ENCODE results near the gene SAG. TPM values are rescaled to one million over a fixed set of nuclear protein-coding genes. Genes with fewer than 3 reads are reported as not detected.
"Not testable (repeated sequence)": the region's sequence is repeated elsewhere in the genome, so short reads cannot be mapped to it uniquely, and the experiment has no call there.

Gene SAG
- total RNA-seq, 1 donor from 2014 or later: under 0.01 TPM

DNA sequence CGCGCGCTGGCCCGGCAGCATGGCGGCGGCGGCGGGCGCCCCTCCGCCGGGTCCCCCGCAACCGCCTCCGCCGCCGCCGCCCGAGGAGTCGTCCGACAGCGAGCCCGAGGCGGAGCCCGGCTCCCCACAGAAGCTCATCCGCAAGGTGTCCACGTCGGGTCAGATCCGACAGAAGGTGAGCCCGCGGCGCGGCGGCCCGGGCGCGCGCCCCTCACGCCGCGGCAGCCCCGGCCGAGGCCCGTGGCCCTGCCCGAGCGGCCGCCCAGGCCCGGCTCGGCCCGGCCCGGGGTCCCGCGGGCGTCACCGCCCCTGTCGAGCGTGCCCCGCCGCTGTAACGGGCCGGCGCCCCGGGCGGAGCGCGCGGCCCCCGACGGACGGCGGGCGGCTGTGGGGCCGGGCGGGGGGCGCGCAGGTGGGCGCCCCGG, 46.9 kb downstream of the SAG start:
- no peak for DNase-seq (ENCODE audit: low read depth in 2 of 2)

DNA sequence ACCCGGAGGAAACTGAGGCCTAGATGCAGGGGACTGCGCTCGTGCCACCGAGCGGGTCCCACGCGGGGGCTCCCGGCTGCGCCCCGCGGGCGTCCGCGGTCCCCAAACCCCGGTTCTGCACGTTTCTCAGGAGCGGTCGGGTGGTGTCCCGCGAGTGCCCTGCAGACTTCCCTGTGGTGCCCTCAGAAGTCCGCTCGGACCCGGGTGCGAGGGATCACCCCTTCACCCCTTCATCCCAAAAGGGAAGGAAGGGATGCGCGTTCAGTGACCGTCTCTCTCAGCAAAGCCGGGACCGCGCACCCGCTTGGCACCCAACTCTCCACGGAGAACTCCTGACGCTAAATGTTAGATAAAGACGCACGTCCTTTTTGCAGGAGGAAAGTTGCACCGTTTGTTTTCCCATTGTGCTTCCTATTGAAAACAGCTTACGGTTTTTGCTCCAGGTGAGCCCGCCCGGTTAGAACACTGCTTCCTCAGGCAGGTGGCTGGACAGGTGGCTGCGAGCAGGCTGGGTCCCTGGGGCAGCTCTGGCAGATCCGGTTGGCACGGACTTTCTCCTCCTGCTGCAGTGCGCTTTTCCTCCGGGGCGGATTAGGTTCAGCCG, 47.5 kb downstream of the SAG start:
- no peak for DNase-seq (ENCODE audit: low read depth in 2 of 2)

DNA sequence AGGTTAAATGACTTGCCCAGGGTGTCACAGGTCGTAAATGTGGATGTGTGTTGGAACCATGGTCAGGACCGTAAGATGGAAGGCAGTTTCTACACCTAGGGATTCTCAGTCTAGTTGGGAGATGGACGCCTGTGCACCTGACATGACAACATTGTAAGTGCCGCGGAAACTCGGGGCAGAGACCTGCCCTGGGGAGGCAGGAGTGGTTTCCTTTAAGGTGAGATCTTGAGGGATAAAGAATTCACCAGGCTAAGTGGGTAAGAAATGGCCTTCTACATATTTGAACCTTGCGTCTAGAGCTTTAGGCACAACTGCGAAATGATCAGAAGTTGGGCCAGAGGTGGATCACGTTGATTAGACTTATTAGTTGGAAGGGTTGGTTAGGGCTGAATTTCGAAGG, 48.3 kb downstream of the SAG start:
- DNase-seq (ENCODE audit: low read depth in 2 of 2): no peak

DNA sequence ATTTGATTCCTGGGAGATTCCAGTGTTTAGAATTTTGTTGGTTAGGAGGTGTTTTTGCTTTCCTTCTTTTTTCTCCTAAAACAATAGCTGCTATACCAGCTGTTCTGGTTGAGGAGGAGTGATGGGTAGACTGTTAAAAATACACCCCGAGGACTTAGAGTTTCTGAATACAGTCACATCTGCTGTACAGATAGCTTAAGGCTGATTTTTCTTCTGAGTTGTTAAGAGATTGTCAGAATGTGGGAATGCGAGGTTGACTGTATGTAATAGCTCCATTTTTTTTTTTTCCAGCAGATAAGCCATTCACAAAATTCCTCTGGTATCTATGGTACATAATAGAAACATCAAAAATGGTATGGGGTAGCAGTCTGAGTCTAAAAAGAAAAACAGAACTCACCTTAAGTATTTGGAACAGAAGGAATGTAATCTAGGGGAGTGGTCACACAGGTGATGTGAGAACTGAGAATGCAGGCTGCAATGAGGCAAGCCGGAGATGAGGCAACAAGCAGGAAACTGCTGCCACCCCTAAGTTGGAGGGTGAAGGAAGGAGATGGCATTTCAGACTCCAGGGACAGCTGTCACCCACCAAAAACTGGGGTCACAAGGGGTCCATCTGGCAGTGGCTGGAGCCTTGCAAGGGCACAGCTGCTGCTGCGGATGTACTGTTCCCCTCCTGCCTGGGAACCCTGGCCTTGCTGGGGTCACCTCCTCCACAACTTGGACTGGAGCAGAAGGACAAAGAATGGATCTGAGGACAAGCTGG, 49.1 kb downstream of the SAG start:
- no peak for DNase-seq (ENCODE audit: low read depth in 2 of 2)

DNA sequence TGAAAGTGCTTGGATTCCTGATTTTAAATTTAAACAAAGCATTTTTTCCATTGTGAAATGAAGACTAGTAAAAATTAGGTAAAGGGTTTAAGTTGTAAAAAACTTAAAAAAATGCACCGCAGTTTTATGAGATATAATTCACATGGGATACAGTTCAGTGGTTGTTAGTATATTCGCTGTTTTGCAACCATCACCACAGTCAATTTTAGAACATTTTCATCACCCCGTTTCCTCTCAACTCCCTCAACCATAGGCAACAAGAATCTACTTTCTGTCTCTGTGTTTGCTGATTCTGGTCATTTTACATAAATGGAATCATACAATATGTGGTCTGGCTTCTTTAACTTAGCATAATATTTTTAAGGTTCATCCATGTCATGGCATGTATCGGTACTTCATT, 50.7 kb downstream of the SAG start:
- DNase-seq (ENCODE audit: low read depth in 2 of 2): no peak

DNA sequence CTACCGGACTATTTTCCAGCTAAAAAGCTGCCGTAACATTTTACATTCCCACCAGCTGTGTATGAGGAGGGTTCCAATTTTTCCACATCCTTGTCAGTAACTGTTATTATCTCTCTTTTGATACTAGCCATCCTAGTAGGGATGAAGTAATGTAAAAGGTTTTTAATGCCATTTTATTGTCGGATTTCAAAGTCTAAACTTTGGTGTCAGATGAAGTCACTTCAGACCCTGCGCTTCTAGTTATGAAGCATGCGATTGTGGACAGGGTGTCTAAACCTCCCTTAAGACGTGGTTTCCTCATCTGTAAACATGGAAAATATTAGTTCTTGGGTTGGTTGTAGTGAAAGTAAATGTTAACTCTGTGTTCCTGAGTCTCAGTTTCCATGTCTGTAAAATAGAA, 51.3 kb downstream of the SAG start:
- DNase-seq (ENCODE audit: low read depth in 2 of 2): no peak

DNA sequence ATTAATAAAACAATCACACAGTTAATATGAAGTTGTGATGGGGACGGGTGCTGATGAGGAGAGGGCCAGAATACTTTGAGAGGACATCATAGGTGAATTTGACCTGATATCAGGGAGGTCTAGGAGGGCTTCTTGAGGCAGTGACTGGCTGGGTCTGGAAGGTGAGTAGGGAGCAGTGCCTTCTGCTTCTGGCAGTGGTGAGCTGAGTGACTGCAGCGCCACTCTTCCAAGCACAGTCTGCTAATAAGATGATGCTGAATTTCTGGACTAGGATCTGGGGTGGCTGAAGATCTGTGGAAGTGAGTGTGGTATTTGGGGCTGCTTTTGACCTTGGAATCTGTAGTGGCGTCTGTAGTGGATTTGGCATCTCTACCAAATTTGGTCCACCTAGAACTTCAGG, 52.2 kb downstream of the SAG start:
- no peak for DNase-seq (ENCODE audit: low read depth in 2 of 2)

DNA sequence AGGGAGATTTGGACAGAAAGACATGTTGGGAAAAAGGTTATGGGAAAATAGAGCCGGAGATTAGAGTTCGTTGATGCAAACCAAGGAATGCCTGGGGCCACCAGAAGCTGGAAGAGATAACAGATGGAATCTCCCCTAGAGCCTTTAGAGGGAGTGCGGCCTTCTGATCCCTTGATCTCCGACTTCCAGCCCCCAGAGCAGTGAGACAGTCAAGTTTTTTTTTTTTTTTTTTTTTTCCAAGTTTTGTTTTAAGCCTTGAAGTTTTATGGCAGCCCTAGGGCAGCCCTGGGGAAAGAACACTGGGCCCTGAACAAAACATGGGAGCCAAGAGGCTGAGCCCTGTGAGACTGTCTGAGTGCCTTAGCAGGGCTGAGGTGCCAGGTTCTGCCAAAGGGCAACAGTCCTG, 53.2 kb downstream of the SAG start:
- no peak for DNase-seq (ENCODE audit: low read depth in 2 of 2)

DNA sequence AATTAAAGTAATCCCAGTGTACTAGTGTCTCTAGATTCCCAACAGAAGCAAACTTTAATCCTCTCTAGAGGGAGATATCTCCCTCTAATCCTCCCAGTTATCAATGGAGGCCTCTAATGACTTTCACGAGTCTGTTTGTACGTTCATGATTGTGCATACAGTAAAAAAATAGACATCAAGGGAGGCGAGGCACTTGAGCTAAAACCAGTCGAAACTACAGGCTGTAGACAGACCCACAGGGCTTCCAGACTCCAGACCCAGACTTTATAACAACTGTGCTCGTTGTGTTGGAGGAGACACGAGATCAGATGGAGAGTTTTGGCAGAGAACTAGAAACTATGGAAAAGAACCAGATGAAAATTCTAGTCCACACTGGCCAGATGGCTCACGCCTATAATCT, 53.7 kb downstream of the SAG start:
- no peak for DNase-seq (ENCODE audit: low read depth in 2 of 2)

DNA sequence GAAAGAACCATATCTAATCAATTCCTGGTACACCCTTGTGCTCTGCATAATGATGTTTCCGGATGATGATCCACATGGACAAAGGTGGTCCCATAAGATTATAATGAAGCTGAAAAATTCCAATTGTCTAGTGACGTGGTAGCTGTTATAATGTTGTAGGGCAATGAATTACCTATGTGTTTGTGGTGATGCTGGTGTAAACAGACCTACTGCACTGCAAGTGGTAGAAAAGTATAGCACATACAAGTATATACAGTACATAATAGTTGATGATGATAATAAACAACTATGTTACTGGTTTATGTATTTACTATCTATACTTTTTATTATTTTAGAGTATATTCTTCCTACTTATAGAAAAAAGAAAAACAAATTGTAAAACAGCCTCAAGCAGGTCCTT, 55.1 kb downstream of the SAG start:
- no peak for DNase-seq (ENCODE audit: low read depth in 2 of 2)

DNA sequence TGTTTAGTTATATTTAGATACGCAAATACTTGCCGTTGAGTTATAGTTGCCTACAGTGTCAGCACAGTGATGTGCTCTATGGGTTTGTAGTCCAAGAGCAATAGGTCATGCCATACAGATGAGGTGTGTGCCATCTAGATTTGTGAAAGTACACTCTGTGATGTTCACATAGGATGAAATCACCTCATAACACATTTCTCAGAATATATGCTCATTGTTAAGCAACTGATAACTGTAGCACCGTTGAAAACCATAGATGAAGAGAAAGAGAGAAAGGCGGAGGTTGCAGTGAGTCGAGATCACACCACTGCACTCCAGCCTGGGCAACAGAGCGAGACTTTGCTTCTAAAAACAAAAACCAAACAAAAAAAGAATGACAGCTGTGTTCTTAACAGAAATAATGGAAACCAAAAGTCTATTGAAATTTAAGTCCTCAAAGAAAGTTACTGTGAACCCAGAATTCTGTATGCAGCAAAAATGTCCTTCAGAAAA, 56.2 kb downstream of the SAG start:
- DNase-seq (ENCODE audit: low read depth in 2 of 2): no peak

DNA sequence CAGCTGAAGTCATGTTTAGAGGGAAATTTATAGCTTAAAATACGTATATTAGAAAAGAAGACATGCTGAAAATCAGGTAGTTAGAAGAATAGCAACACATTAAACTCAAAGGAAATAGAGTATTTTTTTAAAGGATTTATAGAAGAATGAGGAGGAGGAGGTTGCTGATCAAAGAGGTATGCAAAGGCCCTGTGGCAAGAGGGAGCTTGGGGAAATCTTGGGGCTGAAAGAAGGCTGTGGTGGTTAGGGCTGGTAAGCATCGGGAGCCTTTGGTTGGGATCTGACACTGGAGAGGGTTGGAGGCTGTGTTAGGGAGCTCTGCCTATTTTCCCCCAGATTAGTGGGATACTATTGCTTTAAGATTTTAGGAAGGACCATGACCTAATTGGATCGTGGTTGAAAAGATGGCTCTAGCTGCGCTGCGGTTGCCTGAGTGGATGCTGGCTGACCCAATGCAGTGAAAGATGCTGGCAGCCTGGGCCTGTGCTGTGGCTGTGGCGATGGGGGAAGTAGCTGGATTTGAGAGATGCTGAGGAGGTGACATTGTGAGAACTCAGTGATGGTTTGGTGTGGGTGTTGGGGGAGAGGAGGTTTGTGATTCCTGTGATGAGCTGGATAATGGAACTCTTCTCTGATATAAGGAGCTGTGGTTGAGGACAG, 58.4 kb downstream of the SAG start:
- DNase-seq (ENCODE audit: low read depth in 2 of 2): no peak

DNA sequence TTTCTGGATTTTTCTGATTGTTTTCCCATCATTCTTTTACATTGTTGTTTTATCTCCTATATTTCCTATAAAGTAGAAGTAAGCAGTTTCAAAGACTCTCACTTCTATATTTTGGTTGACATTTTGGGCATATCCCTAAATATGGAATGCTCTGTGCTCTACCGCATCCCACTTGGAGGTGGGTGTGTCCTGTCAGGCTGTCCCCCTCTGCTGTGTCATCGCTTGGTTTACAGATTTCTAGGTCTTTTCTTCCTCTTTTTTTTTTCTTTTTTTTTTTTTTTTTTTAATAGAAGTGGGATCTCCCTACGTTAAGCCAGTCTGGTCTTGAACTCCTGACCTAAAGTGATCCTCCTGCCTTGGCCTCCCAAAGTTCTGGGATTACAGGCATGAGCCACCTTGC, 60.0 kb downstream of the SAG start:
- no peak for DNase-seq (ENCODE audit: low read depth in 2 of 2)

DNA sequence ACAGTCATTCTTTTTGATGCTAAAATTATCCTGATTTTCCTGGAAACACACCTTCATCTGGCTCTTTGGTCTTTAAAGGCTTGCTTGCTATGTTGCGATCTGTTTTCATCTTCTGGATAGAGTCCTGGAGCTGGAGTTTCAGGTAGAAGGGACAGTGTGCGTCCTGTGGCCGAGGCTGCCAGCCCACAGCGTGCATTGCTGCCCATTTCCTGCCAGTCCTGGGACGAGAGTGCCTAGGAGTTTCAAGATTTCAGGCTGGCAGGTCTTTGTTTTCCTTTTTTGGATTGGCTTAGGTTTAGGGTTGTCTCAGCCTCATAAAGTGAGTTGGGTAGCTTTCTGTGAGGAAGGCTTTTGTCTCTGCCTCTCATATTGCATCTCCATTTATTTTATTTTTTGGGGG, 61.1 kb downstream of the SAG start:
- no peak for DNase-seq (ENCODE audit: low read depth in 2 of 2)

DNA sequence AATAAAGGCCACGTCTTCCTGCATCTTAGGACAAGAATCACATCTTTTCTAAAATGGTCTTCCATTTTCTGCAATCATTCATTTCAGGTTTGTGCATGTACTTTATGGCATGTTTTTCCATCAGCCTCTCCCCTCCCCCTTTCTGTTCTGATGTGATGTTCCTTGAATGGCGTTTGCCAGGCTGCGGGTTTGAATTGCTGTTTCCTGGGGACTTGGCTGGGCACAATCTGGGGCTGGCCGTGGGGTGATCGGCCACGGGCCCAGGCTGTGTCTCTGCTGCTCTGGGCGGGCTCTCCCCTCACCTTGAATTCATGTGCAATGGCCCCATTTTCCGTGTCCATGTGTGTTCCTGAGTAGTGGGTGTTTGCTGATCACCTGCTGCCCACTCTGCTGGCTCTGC, 61.8 kb downstream of the SAG start:
- DNase-seq (ENCODE audit: low read depth in 2 of 2): no peak

DNA sequence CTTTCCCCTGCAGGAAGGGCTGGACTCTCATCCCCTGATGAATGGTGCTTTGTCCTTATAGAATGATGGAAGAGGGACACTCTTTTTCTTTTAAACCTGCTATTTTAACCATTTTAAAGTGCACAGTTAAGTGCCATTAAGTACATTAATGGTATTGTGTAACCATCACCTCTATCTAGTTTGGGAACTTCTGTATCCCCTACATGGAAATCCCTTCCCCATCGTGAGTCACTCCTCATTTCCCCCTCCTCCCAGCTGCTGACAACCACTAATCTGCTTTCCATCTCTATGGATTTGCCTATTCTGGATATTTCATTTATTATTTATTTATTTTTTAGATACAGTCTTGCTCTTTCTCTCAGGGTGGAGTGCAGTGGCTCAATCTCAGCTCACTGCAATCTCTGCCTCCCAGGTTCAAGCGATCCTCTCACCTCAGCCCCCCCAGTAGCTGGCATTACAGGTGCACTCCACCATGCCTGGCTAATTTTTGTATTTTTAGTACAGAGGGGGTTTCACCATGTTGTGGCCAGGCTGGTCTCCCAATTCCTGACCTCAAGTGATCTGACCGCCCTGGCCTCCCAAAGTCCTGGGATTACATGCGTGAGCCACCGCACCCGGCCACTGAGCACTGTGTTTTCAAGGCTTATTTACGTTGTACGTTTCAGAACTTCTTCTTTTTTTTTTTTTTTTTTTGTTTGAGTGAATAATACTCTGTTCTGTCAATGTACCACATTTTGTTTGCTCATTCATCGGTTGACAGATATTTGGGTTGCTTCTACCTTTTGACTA, 62.5 kb downstream of the SAG start:
- DNase-seq (ENCODE audit: low read depth in 2 of 2): no peak

DNA sequence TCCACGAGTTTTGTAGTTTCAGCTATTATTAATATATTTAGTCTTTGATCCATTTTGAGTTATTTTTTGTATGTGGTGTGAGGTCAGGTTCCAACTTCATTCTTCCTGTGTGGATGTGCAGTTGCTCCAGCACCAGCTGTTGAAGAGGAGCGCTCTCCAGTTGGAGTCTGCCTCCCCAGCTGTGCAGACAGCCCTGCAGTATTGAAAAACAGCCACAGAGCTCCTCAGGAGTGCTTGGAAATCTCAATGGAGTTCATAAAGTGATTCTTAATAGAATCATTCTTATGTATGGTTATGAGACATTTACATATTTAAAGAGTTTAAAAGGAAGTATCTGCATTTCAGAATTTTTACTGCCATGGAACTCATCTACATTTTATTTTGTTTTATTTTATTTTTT, 64.0 kb downstream of the SAG start:
- no peak for DNase-seq (ENCODE audit: low read depth in 2 of 2)

DNA sequence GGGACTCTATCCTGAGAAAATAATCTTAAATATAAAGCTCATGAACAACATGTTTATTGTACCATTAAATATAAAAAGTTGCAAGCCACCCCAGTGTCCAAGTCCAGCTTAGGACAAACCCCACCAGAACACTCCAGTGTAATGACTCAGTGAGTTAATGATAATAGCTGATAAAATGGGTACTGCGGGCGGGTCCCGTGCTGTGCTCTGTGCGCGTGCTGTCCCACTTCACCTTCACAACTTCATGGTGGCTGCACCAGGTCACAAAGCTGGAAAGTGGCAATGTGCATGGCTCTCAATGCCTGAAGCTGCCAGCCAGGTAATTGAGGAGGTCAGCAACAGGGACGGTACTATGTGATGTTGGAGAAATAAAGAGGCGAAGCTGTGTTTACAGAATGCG, 65.2 kb downstream of the SAG start:
- DNase-seq (ENCODE audit: low read depth in 2 of 2): no peak

DNA sequence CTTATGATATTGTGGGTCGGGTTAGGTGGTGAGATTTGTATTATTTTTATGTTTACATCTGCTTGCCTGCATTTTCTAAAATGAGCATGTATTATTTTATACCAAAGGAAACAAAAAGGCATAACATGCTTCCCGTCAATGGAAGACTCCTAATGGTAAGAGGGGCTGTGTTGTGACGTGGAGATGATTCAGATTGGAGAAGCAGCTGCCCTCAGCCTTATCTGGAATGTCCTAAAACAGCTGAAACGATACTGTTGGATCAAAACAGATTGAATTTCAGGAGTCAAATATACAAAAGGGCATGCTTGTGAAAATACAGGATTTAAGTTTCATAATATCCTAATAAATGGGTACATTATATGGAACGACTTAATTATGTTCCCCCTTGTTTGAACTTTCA, 65.7 kb downstream of the SAG start:
- DNase-seq (ENCODE audit: low read depth in 2 of 2): no peak

DNA sequence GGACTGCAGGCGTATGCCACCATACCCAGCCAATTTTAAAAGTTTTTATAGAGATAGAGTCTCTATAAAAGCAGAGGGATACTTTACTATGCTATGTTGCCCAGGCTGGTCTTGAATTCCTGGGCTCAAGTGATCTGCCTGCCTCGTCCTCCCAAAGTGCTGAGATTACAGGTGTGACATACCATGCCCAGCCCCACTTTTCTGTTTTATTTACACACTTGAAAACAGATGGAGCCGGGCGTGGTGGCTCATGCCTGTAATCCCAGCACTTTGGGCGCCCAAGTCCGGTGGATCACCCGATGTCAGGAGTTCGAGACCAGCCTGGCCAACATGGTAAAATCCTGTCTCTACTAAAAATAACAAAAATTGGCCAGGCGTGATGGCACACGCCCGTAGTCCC, 67.2 kb downstream of the SAG start:
- not testable (repeated sequence) for DNase-seq (ENCODE audit: low read depth in 2 of 2)

DNA sequence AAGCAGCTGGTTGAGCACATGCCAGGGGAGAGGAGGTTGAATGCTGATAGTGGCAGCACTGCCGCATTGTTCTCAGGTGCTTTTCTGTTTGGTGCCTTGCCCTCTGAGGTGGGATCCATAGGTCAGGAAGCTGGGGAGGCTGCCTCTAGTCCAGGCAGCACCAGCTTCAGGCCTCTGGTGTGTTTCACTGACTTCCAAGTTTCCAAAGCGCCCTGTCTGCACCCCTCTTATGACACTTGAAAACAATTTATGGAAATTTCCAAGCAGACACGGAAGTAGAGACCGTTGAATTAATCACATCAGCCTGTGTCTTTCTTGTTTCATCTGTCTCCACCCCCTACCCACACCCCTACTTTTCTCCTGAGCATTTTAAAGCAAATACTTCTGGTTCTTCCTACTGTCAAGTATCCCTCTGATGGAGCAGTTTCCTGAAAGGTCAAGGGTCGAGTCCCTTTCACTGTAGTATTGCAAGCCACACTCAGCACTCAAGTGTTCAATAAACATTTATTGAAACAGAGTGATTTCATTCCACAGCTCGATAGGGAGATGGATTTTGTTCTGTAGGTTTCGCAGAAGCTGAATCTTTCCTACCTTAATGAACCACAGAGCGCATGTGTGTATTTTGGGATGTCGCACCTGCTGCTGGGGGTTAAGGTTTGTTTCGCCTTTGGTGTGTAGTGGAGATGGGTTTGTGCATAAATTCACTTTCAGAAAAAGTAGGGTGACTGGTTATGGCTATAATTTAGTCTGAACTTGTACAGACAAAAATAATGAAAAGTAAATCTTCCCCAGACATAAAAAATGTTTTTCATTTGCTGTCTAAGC, 68.1 kb downstream of the SAG start:
- DNase-seq (ENCODE audit: low read depth in 2 of 2): peak; percentile 12 to 57
